ENCODE measurements around the gene PDGFC.
"Not testable (repeated sequence)": the region's sequence is repeated elsewhere in the genome, so short reads cannot be mapped to it uniquely, and the experiment has no call there.

Gene PDGFC

DNA sequence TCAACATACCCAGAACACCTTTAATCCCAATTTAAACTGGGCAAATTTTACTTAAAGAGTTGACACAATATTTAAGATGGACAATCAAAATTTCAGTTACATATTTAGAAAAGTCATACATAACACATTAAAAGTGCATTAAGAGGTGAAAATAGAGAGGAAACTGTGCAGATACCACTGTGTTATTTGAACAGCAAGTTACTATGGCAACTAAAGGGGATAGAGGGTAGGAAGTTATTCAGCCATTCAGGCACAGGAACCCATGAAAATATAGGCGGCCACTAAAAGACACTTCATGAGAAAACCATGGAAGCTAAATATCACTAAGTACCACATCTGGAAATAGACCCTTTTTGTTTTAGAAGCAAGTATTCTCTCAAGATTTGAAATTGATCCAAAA lies 75.1 kb downstream of the PDGFC start:
- no peak for DNase-seq

DNA sequence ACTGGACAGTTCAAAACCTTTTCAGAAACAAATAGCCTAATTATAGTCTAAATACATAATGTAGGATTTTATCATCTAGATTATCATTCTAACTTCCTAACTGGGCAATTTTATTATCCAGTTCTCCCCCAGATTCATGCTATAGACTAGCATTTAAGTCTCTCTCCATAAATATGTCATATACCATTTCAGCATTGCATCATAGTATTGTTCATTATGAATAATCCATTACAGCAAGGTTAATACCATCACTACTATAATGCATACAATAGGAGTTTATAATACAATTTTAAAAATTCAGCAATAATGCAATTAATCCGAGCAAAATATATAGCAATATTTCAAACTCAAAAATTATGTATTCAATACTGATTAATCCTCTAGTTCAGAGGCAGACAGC lies 77.4 kb downstream of the PDGFC start:
- DNase-seq, result no peak

DNA sequence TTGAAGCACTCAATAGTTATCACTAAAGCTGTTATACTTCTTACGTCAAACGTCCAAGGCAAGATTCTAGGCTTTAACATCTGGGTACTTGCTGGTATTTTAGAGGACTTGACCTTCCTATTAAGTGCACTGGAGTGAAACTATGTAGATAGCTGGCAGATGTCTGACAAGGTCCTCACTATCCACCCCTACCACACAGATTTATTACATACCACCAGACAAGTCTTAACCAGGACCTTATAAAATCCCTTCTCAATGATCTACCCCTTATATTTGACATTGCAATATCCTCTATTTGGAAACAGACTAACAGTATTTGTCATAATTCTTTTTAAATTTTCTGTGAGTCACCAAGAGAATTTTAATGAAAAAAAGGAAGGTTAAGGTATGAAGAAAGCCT lies 78.8 kb downstream of the PDGFC start:
- DNase-seq, result no peak

DNA sequence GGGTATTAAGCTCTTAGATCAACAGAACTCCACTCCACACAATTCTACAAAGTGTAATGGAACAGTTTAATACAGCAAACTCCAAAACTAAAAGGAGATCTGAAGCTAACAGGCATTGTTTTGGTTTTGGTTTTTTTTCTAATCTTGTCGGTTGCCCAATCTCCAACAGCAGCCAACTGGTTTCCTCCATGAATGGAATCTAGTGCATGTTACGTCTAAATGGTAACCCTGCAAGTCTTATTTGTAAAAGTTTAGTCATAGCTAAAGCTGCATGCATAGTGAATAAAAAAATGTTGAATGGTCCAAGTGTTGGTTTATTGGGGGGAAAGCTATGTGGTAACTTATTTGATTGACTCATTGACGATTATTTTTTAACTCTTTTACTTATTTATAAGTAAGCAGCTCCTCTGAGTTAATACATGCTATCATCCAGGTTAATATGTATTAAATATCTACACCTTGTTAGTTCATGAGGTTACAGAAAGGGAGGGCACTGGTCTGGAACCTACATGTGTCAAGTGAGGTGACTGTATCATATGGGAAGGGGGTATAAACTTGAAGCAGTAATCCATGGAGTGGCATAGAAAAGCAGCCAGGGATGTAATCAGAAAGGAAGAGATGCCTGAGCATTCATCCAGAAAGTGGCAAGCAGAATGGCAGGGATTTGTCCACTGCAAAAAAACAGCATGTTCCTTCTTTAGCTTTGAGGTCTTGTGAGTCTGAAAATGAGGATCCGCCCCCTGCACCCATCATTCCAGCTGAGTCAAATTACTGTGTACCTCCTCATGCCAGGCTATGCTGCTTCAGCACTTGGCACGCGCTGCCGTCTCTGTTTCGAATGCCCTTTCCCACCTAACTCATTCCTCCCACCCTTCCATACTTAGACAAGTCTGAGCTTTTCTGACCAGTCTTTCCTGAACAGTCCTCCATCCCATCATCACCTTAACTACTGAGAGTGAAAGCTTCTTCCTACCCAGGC lies 81.7 kb downstream of the PDGFC start:
- no peak for DNase-seq

DNA sequence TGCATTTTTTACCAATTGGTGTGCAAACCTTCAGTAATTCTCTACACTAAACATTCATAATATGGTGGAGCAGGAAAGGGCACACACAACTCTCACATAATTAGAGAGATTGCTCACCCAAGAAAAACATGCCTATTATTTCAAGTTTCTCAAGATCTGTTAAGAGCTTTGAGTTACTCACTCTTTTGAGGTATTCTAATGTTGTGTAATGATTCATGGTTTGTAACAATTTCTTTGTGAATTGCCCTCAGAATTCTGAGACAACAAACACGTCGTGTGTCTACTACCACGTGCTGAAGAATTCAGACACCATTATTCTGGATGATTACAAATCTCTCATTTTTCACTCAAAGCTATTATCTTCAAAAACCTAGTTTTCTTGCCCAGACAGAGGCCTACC lies 82.8 kb downstream of the PDGFC start:
- no peak for DNase-seq

DNA sequence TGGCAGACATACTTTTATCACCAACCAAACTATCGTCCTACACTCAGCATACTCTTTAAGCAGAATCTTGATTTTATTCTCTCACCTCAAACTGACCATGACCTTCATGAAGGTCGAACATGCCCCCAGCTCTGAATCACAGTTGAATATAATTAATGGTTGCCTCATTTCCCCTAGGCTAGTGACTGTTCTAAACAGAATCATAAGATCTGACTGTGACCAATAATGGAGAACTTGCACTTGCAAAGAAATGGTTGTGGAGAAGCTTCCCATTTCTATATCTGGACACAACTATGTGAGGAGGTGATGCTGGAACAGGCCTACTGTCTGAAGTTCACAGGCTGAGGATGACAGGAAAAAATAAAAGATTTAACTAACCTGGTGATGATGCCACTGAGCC lies 85.1 kb downstream of the PDGFC start:
- no peak for DNase-seq

DNA sequence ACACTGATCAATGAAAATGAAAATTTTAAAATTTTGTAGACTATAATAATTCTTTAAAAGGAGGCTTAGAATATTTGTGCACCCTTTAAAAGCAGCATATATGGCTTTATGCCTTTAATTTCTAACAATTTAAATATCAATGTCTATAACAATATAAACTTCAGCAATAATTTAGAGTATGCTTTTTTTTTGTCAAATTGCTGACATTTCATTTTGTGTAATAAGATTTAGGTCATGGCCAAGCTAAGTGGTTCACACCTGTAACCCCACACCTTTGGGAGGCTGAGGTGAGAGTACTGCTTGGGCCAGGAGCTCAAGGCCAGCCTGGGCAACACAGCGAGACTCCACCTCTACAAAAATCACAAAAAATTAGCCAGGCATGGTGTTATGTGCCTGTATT lies 86.2 kb downstream of the PDGFC start:
- no peak for DNase-seq

DNA sequence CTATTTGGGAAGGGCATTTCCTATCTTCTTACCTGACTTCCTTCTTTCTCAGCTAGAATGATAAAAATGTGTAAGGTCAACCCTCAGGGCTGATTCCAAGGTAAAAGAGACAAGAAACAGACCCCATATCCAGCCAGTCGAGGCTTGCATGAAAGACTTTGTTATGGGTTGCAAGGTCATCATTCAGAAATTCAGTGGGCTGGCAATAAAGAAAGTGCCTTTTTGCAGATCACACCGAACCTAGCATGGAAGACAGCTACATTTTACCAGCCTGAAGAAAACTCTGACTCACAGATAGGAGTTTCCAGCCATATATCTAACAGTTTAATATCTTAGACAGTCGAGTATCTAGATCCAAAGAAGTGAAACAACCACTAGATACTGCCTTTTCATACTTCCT lies 87.4 kb downstream of the PDGFC start:
- no peak for DNase-seq

DNA sequence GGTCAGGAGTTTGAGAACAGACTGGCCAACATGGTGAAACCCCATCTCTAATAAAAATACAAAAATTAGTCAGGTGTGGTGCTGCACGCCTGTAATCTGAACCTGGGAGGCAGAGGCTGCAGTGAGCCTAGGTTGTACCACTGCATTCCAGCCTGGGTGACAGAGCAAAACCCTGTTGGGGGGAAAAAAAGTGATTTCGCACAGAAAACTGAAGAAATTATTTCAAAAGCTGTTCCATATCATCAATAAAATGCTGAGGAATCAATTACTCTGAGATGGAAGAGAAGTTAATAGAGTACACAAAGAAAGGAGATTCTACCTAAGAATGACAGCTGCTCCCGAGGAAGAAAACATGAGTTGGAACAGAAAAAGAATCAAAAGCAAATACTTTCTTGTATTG lies 95.9 kb downstream of the PDGFC start:
- no peak for DNase-seq

DNA sequence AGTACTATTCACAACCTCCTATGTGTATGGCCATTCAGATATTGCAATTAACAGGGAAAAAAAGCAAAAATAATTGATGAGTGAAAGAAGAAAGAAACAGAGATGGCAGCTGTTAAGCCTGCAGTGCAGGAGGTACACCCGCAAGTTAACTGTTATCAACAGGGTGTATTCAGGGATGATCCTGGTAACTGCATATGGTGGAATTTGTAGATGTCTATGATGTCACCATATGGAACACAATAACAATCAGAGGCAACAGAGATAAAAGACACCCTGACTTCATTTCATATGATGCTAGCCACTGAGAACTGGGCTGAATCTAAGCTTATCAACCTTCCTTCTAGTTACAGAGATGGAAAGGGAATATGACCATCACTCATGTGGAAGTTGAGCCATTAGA lies 96.5 kb downstream of the PDGFC start:
- DNase-seq, result no peak

DNA sequence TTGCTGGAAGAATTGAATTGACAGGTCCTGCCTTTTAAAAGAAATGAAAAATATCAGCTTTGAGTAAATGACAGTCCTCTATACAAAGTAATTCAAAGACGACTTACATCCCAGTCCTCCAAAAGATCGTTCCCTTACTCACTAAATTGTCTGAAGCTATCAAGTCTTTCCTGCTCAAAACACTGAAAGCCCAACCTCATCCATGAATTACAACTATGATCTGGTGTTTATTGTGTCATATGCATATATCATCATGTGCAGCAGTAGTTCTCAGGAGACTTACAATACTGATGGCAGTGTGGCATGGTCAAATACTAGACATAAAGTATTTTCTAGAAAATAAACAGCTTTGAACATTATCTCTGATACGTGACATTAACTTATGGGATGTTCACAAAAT lies 97.8 kb downstream of the PDGFC start:
- no peak for DNase-seq

DNA sequence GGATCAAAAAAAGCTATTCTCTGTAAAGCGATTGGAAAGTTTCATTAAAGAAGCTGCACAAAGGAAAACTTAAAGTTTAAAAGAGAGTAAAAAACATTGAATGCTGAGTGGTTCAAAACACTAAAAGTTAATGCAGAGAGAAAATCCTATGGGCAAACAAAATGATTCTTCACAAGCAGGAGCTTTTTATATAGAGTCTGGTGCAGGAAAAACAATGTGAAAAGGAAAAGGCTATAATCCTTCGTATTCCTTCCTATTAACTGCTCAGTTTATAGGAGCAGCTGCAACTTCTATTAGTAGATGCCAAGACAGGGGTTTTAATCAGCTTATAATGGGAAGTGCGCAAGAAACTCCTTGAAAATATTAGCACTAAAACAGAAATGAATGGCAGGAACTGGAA lies 100.7 kb downstream of the PDGFC start:
- DNase-seq, result no peak

DNA sequence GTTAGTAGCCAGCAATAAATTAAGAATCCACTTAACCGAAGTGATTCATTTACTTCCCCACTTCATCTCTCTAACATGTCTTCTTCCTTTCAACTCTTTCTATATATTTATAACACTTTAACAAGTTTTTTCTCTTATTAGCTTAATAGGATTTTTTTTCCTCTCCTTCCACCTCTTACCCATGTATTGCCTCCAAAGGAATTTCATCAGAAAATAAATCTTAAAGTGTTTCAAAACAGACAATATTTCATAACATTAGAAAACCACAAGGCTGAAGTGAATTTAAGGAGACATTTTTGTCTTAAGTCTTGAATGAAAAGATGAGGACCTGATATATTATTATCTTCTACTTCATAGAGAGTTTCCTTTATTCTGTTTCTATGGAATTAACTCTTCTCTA lies 101.5 kb downstream of the PDGFC start:
- DNase-seq, result no peak

DNA sequence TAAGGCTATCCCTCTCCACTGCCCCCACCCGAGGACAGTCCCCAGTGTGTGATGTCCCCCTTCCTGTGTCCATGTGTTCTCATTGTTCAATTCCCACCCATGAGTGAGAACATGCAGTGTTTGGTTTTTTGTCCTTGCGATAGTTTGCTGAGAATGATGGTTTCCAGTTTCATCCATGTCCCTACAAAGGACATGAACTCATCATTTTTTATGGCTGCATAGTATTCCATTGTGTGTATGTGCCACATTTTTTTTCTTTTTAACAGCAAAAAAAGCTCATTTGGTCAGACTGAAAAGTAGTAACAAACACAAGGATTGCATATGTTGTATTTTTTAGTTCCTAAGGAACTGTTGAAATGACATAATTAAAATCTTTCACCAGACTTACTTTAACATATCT lies 105.5 kb downstream of the PDGFC start:
- DNase-seq, result not testable (repeated sequence)

DNA sequence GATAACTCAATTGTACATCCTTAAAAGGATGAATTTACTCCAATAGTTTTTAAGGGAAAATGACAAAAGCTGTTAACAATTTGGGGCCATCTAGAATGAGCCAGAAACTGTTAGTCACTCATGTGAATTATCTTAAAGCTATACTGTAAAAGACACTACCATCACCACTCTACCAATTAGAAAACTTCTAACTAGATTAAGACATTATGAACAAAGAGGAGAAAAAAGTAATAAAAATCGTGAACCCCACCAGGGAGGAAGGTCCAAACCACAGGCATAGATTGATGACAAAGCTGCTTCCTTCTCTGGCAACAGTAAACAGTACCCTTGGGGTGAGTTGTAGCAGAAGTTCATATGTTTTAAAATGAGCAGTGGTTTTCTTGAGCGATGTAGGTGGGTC lies 106.1 kb downstream of the PDGFC start:
- no peak for DNase-seq

DNA sequence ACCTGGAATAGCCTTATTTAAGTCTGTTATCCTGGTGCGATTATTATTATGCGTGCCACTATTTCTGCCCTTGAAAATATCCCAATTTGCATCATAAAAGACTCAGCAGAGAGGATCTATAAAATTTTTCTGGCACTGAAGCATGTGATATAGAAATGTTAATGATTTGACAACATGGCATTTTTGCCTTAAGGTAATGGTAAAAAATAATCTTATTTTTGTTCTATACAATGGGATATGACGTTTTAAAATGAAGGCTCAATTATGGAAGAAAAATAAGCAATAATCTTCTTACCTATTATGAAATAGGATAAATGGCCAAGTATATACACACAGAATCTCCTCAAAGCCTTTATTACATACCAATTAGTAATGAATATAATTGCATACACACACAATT lies 113.5 kb downstream of the PDGFC start:
- peak; percentile 6 for DNase-seq

DNA sequence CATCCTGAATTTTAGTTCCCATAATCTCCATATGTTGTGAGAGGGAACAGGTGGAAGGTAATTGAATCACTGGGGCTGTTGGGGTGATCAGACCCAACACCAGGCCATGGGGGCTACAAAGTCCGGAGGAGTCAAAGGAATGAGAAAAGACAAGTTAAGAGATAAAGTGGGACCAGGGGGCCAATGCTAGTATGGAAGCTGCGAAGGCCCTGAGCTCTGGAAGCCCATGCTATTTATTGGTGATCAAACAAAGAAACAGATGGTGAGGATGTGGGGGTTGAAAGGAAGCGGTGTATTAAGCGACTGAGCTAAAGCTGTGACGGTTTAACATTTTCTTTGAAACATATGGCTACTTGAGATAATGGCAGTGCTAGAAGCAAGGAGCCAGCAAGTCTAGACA lies 132.8 kb downstream of the PDGFC start:
- no peak for DNase-seq

DNA sequence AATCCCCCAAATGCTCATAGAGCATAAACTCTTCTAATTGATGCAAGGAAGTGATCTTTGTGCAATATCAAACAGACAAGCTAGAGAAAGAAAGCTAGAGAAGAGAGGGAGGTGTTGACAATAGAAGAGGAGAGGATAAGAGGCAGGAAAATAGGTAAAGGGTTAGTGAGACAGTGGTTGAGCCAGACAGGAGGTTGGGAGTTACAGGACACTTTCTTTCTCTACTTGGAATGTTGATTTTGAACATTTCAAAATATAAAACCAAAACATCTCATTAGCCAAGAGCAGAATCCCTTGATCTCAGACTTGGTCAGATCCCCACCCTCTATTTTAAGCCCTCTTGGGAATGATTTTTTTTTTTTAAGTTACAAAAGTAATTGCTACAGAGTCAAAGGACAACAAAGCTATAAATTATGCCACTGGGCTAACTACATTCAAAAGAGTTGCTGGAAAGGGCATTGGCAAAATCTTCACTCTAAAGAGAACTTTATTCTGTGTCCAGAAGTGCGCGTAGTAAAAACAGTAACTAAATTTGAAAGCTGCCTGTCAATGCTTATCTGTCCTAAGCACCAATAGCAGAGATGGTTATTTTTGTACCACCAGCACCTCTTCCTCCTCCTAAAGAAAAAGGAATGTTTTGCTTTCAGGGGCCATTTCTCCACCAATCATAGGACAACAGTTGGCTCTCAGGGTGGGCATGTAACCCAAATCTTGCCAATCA lies 133.8 kb downstream of the PDGFC start:
- DNase-seq, result no peak

DNA sequence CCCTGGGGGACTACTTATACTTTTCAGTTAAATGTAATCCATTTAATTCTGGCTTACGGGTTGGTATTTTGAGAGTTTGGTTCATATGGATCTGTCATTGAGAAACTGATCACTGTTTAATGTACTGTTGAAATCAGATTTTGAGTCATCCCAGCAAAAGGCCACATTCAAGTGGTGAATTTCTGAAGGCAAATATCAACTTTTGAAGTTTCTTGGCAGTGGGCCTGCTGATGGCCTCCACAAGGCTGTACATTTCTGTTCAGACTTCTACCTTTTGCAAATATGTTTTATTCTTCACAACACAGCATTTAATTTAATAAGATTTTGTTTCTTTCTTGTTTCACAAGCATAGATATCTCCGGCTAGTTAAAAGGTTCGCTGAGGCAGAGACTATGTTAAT lies 138.7 kb downstream of the PDGFC start:
- no peak for DNase-seq

DNA sequence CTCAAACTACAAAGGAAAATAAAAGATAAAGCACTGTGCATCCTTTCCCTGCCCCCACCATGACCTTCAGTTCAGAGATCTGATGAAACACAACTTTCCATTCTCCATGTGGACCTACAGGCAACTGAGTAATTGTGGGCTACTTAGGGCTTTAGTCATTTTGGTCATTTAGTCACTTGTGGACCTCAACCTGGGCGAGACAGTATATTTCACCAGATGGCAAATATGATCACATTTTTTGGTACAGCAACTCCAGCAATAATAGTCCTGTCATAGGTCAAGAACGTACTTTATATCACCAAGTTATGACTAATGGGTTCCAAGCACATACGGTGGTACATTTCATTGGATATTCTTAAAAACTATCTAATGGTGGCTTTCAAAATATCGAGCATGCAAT lies 141.2 kb downstream of the PDGFC start:
- no peak for DNase-seq

DNA sequence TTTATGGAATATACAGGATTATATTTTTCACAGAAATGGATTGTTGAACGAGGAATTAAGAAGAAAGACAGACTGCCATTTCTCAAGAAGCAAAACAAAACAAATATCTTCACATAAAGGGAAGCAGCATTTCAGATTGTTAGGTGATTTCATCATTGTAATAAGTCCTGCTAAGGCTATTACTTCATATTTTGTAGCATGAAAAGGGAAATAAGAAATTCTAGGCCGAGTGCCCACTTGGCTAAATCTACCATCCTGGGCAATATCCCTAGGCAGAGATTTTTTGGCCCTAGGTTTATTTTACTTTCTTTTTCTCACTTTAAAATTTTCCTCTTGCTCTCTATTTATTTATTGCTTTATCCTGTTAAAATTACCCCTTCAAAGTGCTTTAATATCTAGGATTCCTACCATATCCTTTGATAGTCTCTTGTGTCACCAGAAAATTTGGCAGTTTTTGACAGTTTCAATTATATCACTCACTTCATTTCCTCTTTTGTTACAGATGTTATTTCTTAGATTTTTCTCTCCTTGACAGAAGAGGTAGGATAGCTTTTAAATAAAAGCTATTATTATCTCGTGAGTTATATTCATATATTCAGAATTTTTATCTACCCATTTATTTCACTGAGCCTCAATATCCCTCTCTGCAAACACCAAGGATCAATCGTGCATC lies 142.3 kb downstream of the PDGFC start:
- no peak for DNase-seq

DNA sequence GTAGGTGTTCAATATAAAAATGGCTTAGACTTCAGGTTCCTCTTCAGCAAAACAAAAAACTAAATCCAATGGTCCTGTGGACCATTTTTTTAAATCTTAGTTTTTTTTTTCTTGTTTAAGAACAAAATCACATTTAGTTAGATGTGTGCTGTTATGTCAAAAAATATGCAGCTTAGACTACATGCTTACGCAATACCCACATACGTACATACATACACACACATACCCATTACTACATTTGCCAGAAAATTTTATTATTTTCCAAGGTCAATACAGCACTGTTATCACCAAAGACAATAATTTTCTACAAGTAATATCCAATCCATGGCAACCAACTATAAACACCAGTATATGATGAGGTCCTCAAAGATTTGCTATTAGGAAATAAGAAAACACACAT lies 144.1 kb downstream of the PDGFC start:
- no peak for DNase-seq

DNA sequence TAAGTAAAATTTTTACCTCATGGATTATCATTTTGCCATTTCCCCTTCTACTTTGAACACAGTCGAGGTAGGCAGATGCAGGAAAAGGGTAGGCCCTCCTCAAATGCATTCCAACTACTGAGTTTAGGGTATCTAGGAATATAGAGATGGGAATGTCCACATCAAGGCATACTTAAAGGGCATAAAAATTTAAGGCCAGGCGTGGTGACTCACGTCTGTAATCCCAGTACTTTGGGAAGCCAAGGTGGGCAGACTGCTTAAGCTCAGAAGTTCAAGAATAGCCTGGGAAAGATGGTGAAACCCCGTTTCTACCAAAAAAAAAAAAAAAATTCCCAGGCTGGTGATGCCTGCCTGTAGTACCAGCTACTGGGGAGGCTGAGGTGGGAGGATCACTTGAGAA lies 146.5 kb downstream of the PDGFC start:
- DNase-seq, result no peak
